HG03558 (cell line): ENCODE results near the gene GPR50.

Source experiments
- ATAC-seq: cut with Tn5 transposase; IDR thresholded peaks from one replicate; pipeline ENCODE4 v1.9.1; 2021; ENCODE audit warnings: moderate number of reproducible peaks; ENCODE audit not compliant: unreplicated experiment; ENCODE audit errors: extremely low read depth

GPR50 gene

GRCh38 chrX:151176231-151176750, at the start of gene GPR50:
TSS of gene GPR50 (plus strand) at chrX:151176584. CDS start at chrX:151176722, 138 bp downstream.
- no peak for ATAC-seq

- no peak for ATAC-seq
Observed at GRCh38 chrX:151132531-151132930, 43.9 kb upstream of the GPR50 start.

GRCh38 chrX:151151665-151152267, 24.6 kb upstream of the GPR50 start:
- no peak for ATAC-seq

- no peak for ATAC-seq
Observed at GRCh38 chrX:151153086-151153485, 23.3 kb upstream of the GPR50 start.

GRCh38 chrX:151153667-151154066, 22.7 kb upstream of the GPR50 start:
- no peak for ATAC-seq

DNA sequence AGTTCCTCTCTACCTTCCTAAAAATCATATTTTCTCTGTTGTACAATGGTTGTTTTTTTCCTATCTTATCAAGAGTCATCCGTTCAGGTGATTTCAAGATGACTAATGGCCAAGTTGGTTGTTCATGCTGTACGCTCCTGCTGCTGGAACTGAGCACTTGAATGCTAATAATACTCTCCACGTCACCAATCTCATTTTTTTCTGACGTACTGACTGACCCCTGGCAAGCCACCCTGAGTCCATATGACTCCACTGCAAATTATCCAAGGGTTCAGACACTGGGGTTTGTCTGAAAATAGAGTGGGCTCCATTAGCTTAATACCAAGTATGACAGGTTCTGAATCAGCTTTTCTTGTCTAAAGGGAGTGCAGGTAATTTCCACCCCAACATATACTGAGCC, 21.1 kb upstream of the GPR50 start:
- ATAC-seq = no peak

GRCh38 chrX:151161690-151162089, 14.7 kb upstream of the GPR50 start:
- no peak for ATAC-seq

DNA sequence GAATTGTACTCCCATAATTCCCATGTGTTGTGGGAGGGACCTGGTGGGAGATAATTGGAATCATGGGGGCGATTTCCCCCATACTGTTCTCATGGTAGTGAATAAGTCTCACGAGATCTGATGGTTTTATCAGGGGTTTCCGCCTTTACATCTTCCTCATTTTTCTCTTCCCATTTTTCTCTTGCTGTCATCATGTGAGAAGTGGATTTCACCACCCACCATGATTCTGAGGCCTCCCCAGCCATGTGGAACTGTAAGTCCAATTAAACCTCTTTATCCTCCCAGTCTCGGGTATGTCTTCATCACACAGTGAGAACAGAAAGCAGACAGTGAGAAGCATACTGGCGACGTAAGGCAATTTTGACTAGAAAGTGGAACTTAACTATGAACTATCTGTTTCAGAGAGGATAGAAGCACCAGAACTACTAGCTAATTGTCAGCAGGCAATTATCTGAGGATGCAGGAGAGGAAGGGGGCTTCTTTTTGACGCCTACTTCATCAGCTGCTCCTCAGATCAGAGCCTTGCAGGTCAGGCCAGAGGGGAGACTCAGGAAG, 8.5 kb upstream of the GPR50 start:
- no peak for ATAC-seq

DNA sequence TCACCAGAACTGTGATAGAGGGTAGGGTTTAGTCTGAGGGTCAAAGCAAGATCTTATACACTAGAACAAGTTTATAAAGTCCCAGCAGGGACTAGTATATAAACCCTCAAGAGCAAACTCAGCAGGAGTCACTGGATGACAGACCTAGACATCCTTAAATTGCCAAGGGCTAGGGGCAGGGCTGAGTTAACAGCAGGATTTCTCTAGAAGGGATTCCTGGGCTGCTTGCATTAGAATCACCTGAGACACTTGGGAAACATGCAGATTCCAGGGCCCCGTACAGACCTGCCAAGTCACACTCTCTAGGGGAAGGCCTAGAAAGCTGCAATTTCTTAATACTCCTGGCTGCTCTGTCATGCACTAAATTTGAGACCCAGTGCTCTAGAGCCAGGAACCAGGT, 6.6 kb upstream of the GPR50 start:
- no peak for ATAC-seq

- ATAC-seq = no peak
Observed at GRCh38 chrX:151174581-151175282, 1.7 kb upstream of the GPR50 start.

DNA sequence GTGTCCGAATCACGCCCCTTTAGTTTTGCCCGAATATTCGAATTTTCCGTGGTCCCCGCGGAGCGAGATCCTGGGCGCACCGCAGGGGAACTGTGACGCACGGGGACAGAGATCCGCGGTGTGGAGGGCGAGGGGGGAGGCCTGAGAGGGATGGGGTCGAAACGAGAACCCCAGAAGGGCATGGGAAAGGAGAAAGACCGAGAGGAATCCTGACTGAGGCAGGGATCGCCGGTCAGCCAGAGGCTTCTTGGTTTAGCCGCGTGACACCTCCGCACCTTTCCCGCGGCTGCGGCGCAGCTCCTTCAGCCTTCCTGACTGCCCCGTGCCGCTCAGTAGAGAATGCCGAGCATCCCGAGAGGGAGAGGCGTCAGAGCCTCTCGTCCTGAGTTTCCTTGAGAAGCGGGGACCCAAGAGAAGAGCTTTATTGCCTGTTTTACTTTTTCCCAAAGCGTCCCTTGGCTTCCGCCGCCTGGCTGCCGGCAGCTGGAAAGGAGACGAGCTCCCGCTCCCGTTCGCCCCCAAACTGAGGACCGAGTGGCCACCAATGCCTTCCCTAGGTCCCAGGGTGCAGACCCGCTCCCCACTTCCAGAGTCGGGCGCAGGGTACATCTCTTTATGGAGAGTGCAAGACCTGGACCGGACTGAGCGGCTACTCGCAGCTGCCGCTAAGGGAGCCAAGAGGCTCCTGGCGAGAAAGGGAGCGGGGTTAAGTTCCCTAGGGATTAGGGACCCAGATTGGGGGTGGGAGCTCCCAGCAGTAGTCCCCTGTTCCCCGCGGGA, 911 bp upstream of the GPR50 start:
- ATAC-seq = no peak

DNA sequence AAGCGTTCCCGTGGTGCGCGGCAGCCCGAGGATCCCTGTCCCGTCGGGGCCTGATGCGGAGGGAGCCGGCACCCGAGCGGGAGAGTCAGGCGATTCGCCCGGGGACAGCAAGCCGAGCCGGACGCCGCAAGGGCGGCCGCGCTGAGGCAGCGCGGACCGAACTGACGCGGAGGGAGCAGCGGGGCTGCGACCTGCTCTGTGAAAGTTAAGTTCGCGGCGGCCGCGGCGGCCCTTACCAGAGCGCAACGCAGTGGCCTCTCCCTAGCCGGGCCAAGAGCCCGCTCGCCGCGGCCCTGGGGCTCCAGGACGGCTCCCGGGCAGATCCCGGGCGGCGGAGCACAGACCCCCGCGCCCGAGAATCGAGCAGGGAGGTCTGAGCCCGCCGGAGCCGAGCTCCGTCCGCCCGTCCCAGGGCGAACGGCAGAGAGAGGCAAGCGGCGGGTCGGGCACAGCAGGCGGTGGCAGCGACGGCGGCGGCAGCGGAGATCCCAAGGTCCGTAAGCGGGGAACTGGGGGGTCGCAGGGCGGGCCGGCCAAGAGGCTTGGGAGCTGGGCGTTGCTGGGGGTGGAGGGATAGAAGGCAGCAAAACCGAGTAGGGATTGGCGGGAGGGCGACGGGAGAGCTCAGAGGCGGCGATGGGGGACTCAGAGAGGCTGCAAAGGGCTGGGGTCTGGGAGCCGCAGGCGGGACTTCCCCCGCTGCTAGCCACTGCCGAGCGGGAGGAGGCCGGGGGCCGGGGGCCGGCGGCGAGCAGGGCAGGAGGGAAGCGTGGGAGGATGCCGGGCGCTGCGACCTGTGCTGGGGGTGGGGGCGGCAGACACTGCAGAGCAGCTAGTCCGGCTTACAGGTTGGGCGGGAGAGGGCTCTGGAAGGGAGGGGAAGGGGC, 1.0 kb downstream of the GPR50 start:
- ATAC-seq = no peak

GRCh38 chrX:151178746-151179145, 2.4 kb downstream of the GPR50 start:
- no peak for ATAC-seq

GRCh38 chrX:151180400-151180799, 4.0 kb downstream of the GPR50 start:
- ATAC-seq = no peak

GRCh38 chrX:151181088-151181487, 4.7 kb downstream of the GPR50 start:
- no peak for ATAC-seq

DNA sequence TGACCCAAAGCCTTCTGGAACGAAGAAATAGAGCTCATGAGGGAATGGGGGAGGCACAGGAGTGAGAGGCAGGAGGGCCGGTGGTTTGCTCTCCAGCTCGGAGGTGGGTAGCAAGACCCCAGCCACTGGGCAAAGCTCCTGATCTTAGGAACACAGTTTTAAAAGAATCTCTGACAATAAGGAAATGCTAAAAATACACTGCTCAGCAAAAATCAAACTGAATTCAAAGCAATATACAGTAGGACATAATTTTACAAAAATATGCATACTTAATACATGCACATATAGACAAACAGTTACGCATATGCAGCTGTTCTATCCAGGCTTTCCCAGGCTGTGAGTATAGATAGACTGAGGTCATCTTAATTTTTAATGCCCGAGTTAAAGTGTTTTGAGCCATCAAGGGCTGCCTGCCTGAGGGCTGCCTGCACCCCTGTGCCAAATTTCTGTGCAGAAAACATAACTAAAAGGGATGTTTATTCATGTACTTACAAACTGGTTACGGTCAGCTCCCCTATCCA, 6.9 kb downstream of the GPR50 start:
- no peak for ATAC-seq

DNA sequence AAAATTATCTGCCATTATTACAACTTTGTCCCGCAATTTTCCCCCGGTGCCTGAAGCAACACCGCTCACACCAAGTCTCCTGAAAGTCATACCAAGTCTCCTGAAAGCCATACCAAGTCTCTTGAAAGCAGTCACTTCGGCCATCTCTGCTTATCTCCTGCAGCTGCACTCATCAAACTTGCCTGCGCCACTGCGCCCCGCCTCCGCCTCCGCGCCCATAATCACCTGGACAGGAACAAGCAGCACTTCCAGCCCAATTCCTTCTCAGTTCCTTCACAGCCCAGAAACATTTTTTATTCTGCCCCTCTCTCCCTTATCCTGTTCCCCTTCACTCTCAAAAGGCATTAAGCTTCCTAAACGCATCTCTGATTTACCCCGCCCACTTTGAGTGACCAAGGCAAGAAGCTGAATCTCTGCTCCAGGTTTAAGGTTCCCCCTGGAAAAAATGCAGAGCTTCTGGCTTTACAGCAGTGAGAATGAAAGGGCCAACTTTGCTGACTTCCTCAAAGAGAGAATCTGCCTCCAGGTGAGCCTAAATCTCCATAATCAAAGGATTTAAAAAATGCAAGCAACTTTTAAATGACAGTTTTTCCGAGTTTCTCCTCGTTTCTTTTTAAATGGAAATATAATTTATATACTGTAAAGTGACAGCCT, 7.7 kb downstream of the GPR50 start:
- no peak for ATAC-seq

DNA sequence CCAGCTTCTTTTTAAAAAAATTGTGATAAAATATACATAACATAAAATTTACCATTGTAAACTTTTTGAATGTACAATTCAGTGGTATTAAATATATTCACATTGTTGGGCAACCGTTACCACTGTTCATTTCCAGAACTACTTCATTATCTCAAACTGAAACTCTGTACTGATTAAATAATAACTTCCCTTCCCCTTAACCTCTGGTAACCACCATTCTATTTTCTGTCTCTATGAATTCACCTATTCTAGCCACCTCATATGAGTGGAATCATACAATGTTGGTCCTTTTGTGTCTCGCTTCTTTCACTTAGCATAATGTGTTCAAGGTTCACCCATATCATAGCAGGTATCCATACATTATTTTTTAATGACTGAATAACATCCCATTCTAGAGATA, 8.3 kb downstream of the GPR50 start:
- ATAC-seq = peak; percentile 70

GRCh38 chrX:151206871-151207270, 30.5 kb downstream of the GPR50 start:
- no peak for ATAC-seq
